ENCODE results near the gene PGF.

The PGF gene

DNA sequence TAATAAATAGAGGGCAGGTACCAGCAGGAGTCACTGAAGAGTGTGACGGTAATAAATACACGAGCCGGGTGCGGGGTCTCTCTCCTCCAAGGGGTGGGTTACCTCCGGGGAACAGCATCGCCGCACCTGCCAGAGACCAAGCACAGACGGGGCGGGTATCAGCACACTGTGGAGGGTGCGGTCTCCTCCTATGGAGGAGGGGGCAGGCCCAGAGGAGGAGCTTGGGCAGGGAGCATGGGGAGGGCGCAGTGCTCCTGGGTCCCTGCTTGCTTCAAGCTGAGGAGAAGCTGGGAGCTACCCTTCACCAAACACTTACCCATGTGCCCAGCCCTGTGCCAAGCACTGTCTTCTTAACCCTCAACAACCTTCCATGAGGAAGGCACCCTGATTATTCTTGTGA, 12.8 kb downstream of the PGF start:
- in situ Hi-C loops (cut with HindIII; ENCODE audit: low sequenced_read_pairs) = no loop called here
- TF ChIP-seq, protein P1, sequence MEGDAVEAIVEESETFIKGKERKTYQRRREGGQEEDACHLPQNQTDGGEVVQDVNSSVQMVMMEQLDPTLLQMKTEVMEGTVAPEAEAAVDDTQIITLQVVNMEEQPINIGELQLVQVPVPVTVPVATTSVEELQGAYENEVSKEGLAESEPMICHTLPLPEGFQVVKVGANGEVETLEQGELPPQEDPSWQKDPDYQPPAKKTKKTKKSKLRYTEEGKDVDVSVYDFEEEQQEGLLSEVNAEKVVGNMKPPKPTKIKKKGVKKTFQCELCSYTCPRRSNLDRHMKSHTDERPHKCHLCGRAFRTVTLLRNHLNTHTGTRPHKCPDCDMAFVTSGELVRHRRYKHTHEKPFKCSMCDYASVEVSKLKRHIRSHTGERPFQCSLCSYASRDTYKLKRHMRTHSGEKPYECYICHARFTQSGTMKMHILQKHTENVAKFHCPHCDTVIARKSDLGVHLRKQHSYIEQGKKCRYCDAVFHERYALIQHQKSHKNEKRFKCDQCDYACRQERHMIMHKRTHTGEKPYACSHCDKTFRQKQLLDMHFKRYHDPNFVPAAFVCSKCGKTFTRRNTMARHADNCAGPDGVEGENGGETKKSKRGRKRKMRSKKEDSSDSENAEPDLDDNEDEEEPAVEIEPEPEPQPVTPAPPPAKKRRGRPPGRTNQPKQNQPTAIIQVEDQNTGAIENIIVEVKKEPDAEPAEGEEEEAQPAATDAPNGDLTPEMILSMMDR (IDR thresholded peaks at IDR 0.05; ENCODE audit: low read depth, low read length, missing control alignments) = no peak
- no peak overlapping the region for H3K4me3 ChIP-seq (ENCODE audit: low read depth, low read length)
- no peak for DNase-seq (ENCODE audit: low read depth)

DNA sequence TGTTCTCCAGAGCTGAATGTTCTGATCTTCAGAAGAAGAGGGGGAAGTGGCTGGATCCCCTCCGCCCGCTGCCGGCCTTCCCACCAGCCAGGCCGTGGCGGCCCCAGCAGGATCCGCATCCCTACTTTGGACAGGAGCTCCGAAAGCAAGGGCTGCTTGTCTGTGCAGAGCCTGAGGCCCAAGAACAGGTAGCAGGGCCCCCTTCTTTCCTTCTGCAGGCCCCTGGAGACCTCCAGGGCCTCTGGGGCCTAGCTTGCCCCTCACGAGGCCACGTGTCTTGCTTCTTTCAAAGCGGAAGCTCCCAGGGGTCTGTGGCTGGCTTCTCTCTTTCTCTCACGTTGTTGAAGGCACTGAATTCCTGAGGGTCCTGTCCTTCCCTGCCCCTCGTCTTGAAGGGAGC, 13.2 kb downstream of the PGF start:
- TF ChIP-seq, protein P1 (IDR thresholded peaks at IDR 0.05; ENCODE audit: low read depth, low read length, missing control alignments) = no peak
- H3K4me3 ChIP-seq (ENCODE audit: low read depth, low read length) = no peak overlapping the region
- in situ Hi-C loops (cut with HindIII; ENCODE audit: low sequenced_read_pairs) = no loop called here
- DNase-seq (ENCODE audit: low read depth) = no peak

DNA sequence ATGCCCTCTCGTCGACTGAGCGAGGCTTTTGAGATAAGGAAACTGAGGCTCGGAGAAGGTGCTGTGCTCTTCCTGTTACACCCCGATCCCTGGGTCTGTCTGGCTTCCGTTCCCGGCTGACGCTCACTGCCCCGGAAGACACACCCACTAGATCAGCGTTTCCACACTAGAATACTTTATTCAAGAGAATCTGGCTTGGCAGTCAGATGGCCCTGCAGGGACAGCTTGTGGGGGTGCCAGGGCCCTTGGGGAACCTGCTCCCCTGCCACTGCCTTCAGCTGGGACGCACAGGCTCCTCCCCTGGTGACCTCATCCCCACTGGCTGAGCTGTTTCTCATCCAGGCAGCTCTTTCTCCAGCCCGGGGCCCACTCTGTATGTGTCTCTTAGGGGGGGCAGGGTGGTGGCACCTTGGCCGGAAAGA, 13.7 kb downstream of the PGF start:
- in situ Hi-C loops (cut with HindIII; ENCODE audit: low sequenced_read_pairs) = no loop called here
- no peak overlapping the region for H3K4me3 ChIP-seq (ENCODE audit: low read depth, low read length)
- no peak for DNase-seq (ENCODE audit: low read depth)
- TF ChIP-seq, protein P1 (IDR thresholded peaks at IDR 0.05; ENCODE audit: low read depth, low read length, missing control alignments) = no peak

DNA sequence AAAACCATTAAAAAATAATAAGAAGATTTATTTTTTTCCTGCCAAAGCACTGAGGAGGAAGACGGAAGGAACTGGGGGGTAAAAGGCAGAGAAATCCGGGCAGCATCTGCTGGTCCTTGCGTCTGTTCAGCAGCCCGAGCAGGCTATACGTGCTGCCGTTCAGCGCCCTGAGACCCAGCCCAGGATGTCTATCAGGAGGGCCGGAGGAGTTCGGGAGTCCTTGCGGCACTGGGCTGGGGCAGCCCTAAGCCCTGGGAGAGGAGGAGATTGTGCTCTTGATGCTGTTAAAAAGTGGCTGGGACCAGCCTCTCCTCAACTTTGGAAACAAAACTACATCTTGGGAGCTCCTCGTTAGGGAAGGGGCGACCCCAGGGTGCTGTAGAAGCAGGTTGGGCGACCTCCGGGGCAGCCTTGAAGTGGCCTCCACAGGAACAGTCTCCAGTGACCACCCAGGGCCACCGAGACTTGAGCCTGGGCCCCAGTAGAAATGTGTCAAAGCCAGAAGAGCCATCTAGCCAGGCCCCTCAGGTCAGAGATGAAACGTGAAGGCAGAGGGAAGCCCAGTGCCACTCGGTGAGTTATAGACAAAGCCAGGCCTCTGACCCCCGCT, 14.3 kb downstream of the PGF start:
- no peak overlapping the region for H3K4me3 ChIP-seq (ENCODE audit: low read depth, low read length)
- in situ Hi-C loops (cut with HindIII; ENCODE audit: low sequenced_read_pairs) = no loop called here
- DNase-seq (ENCODE audit: low read depth) = no peak
- TF ChIP-seq, protein P1 (IDR thresholded peaks at IDR 0.05; ENCODE audit: low read depth, low read length, missing control alignments) = no peak

DNA sequence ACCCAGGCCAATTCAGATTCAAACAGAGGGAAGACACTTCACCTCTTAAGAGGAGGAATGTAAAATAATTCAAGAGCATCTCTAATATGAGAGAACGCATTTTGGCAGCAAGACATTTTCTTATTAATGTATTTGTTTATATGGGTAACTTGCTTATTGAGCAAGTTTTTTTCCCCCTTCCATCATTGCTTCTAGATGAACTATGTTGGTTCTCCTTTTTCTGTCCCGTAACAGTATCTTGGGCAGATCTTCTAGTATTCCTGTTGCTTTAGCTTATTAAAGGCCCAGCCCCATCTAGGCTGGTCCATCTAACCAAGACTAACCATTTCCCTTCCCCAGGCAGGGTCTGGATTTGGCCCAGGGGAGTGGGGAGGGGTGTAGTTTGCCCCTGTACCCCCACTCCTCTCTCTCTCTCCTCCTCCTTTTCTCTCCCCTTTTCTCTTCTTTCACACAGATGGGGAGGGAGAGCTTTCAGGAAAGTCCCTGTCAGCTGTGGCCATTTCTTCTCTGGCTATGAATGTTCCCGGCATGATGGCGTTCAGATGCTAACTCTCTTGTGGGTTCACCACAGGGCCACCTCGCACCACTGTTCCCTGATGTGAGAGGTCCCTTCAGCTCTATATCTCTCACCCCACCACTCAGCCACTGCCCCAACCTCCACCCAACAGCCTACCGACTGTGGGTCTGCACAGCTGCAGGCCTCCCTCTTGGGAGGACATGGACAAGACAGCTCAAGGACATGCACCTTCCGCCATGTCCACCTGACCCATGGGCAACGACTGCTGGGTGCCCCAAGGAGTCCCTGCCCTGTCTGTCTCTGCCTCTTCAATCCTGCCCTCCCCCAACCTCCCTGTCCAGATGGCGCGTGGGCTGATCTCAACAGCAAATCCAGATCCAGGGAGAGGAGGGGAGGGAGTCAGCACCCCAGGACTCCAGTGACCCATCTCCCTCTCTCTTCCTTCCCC, 16.6 kb downstream of the PGF start:
- in situ Hi-C loops (cut with HindIII; ENCODE audit: low sequenced_read_pairs) = no loop called here
- H3K4me3 ChIP-seq (ENCODE audit: low read depth, low read length) = no peak overlapping the region
- TF ChIP-seq, protein P1 (IDR thresholded peaks at IDR 0.05; ENCODE audit: low read depth, low read length, missing control alignments) = no peak
- DNase-seq (ENCODE audit: low read depth) = no peak

DNA sequence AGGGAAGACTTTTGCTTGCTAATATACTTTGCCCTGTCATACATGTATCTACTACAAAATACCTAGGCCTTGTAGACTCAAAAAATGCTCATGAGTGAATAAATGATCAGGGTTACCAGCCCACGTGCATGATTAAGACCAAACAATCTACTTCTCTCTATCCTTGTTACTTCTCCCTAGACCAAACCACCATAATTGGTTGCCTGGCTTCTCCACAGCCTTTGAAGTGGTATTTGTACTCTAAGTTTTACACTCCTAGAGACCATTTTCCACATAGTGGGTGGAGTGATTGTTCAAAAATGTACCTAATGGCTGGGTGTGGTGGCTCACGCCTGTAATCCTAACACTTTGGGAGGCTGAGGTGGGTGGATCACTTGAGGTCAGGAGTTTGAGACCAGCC, 18.2 kb downstream of the PGF start:
- in situ Hi-C loops (cut with HindIII; ENCODE audit: low sequenced_read_pairs) = no loop called here
- DNase-seq (ENCODE audit: low read depth) = no peak
- TF ChIP-seq, protein P1 (IDR thresholded peaks at IDR 0.05; ENCODE audit: low read depth, low read length, missing control alignments) = no peak
- H3K4me3 ChIP-seq (ENCODE audit: low read depth, low read length) = no peak overlapping the region

All from astrocyte of the cerebellum (primary cell).